GM18907 (cell line): ENCODE data around the gene TMEM132D.
A peak's percentile ranks its signal among the peaks of the same experiment; 100 is the strongest.
"Not testable (repeated sequence)": the region's sequence is repeated elsewhere in the genome, so short reads cannot be mapped to it uniquely, and the experiment has no call there.

Source experiments
- ATAC-seq: cut with Tn5 transposase; IDR thresholded peaks from one replicate; pipeline ENCODE4 v1.9.1; 2021; ENCODE audit warnings: mild to moderate bottlenecking, moderate library complexity; ENCODE audit not compliant: unreplicated experiment

TMEM132D gene

DNA sequence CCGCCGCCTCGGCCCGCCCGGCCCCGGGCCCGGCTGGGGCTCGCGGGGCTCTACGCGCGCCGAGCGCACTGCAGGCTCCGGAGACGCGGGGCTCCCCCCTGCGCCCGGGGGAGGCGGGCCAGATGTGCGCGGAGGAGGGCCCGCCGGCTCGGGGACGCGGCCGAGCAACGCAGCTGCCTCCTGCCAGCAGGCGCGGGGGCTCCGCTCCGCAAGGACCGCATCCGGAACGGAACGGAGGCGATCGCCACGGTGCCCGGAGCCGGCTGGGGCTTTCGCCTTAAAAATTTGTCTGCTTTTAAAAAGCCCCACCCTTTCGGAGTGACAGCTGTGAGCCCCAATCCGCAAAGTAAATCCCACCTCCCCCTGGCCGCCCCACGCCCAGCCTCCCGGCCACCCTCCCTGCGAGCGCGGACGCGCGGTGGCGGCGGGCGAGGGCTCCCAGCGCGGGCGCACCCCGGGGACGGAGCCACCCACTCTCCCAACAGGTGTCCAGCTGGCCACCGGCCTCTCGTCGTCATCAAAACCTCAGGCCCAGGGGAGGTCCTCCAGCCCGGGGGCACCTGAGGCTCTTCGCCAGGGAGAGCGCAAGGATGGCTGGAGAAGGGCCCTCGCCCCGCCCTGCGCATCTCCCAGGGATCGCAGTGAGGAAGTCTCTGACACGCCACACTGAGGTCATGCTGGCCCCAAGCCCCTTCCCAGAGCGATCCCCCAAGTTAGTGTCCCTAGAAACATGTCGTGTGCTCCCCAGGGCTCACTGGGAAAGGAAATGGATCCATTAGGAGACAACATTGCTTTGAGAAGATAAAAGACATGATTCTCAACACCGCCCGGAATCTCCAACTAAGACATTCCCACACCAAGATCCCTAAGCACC lies at the start of gene TMEM132D:
Gene TMEM132D, minus strand, starts transcription at position 70 of the 874 bp plus-strand sequence.
- no peak for ATAC-seq

GRCh38 chr12:129949651-129950050 lies 45.8 kb upstream of the TMEM132D start:
- ATAC-seq, result no peak

DNA sequence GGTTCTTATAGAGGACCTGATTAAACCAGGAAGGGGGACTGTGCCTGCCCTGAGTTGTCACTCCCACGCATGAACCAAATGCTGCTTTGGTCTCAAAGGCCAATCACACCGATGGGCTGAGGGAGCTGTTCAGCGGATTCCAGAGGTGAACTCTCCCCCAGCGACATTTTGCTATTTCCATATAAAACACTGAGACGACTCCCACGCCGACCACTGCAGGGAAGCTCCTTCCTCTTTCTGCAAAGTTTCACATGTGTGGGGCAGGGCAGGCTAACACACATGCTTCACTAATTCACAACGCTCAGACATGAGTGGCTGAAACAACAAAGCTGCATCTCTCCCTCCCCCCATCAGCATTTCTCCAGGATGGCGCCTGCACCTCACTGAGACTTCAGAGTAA lies 37.8 kb upstream of the TMEM132D start:
- no peak for ATAC-seq

DNA sequence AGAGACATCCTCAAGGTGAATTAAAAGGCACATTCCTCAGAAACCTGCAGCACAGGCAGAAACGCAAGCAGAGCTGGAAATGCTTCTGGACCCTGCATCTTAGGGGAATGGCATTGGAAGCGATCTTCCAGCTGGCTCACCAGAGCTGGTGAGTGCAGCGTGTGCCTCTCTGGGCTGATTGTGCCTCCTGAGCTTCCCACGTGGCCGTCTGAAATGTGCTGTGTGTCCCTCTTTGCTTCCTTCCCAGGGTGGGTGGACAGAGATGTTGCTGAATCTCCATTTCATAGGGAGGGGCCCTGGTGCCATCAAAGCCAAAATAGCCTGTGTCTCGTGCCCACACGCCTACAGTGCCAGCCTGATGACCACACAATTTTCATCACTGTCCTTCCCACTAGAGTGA lies 34.3 kb upstream of the TMEM132D start:
- ATAC-seq, result no peak

GRCh38 chr12:129937426-129937825 lies 33.6 kb upstream of the TMEM132D start:
- no peak for ATAC-seq

GRCh38 chr12:129928643-129929042 lies 24.8 kb upstream of the TMEM132D start:
- no peak for ATAC-seq

DNA sequence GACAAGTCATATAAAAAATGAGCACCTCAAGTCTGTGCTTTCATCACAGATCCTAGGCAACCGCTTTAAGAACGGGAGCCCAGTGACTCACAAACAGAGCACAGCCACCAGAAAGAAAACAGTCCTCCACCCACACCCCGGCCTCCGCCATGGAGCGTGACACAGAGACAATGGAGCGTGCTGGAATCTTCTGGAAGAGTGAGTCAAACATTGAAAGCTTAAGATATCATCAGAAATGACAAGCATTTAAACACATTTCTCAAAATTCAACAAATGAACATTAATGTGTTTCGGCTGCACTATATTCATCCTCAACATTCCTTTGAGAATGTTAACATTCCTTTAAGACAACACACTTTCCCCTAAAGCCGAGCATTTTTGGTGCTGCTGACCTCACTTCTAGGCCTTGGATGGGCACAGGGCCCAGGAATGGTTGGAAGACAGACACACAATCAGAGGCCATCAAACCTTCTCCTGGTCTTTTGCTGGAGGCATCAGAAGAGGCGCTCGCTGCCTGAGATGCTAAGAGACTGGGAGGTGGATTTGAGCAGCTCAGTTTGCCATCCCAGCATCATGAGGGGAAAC lies 23.6 kb upstream of the TMEM132D start:
- no peak for ATAC-seq

DNA sequence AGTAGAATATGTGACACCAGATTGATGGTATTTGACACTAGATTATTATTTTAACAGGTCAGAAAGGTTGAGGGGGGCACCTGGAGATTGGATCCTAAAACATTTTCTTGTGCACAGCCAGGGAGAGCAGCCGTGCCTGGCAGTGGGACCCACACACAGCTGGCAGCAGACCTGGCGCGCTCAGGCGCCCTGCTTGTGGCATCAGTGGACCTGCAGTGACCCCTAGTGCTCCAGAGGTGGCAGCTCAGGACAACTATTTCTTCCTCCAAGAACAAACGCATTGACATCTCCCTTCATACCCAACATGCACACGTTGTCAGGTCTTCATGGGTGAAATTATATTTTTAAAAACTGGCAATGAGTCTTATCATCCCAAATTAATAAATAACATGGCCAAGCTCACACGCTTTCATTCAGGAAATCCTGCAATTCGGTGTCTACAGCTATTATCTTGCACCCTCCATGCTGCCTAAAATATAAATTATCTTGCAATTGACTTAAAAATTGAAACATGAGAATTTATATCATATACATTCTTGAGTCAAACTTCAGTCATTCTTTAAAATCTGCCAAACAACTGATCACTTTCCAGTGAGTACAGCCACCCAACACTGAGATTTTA lies 7.7 kb upstream of the TMEM132D start:
- peak; percentile 86 for ATAC-seq

- ATAC-seq, result no peak
These were observed 5.5 kb upstream of the TMEM132D start for GRCh38 chr12:129909051-129910020.

DNA sequence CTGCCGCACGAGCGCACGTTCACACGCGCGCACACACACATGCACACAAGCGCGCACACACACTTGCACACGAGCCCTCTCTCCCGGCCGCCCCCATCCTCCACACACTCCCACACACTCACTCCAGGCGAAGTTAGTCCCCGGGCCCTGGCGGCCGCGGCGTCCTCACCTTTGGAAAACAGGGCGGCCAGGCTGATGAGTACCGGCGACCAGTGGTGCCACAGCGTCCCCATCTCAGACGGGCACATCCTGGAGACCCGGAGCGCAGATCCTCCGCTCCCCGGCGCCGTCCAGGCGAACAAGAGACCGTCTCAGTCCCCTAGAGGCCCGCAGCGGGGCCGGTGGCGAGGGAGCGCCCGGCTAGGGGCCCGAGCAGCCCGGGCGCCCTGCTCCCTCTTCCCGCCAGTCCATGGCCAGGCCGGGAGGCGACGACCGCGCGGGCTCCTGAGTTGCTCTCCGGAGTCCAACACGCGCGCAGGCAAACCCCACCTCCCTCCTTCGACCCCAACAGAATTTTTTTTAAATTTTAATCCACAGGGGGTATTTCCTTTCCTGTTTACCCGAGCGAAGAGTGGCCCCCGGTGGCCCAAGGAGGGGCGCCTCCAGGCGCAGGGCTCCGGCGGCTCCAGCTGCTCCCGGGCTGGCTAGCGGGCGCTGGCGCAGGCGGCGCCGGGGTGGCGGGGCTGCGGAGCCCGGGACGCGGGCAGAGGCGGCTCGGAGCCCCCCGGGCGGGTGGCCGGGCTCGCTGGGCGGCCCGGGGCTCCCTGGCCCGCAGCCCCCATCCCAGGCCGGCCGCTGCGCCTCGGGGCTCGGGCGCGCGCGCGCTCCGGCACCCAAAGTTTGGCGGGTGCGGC lies 506 bp downstream of the TMEM132D start:
- ATAC-seq, result no peak

- no peak for ATAC-seq
These were observed 1.3 kb downstream of the TMEM132D start for GRCh38 chr12:129902371-129903091.

- no peak for ATAC-seq
These were observed 2.6 kb downstream of the TMEM132D start for GRCh38 chr12:129901254-129901653.

DNA sequence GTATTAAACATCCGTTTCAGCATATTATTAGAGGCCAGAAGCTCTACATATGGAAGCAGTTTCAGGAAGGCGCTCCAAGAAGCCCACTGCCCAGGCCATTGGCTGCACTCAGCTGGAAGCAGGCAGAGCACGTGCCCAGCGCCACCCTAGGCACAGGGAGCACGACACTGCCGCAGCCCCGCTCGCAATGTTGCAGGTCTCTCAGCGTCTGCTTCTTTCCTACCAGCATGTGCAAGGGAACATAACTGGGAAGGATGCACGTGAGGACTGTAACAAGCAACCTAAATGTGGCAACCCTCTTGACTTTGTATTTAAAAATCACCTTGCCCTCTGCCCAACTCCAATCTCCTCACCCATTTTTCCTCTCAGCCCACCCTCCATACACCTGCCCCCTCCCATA lies 3.5 kb downstream of the TMEM132D start:
- no peak for ATAC-seq

DNA sequence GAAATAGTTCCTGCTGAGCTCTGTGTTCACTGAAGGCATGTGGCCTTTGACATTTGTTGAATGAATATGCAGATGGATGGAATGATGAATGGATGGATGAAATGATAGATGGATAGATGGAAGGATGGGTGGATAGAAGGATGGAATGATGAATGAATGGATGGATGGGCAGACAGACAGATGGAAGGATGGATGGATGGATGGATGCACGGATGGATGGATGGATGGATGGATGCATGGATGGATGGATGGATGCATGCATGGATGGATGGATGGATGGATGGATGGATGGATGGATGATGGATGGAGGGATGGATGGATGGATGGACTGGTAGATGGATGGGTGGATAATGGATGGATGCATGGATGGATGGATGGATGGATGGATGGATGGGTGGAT lies 4.8 kb downstream of the TMEM132D start:
- not testable (repeated sequence) for ATAC-seq

DNA sequence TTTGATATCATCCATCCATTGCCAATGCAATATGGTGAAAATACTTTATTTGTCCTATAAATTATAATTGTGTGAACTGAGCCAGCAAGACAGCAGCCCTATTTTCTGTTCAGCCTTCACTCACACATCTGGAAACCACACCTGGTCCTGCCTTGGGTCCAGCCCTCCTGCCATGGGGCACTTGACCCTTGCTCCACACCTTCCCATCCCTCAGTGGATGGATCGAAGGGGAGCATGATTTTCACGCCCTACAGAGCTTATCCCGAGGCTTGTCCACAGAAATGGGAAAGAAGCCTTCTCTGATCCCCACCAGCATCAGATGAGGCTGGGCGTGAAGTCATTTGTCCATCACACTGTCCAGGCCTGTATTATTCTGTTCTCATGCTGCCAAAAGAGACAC lies 10.1 kb downstream of the TMEM132D start:
- no peak for ATAC-seq

GRCh38 chr12:129887101-129887500 lies 16.7 kb downstream of the TMEM132D start:
- no peak for ATAC-seq

- no peak for ATAC-seq
These were observed 17.3 kb downstream of the TMEM132D start for GRCh38 chr12:129886541-129886940.

GRCh38 chr12:129885287-129885686 lies 18.5 kb downstream of the TMEM132D start:
- ATAC-seq, result no peak

- ATAC-seq, result no peak
These were observed 26.4 kb downstream of the TMEM132D start for GRCh38 chr12:129877411-129877810.
